Stimulated activated effector memory CD8-positive, alpha-beta T cell treated with anti-CD3 and anti-CD28 coated beads, Interleukin-12 subunit alpha, Interleukin-12 subunit beta, amount 100 ng/mL, for 72 hours (primary cell): ENCODE data around the gene MOAP1.
"Not testable (repeated sequence)": the region's sequence is repeated elsewhere in the genome, so short reads cannot be mapped to it uniquely, and the experiment has no call there.

Experiments used
- ATAC-seq: fragments of 150-1000 bp; cut with Tn5 transposase; 2 replicates; pipeline ENCODE4 v1.10.0; 2021
- DNase-seq, 2 donors: peaks; one replicate each; pipeline ENCODE4 v3.0.0; 2021 to 2022; ENCODE audit warnings: low spot score in 2 of 2
- H3K27ac Mint-ChIP-seq: one replicate; pipeline ENCODE4 v1.8.0; 2022; ENCODE audit warnings: mild to moderate bottlenecking, mixed read lengths
- H3K36me3 Mint-ChIP-seq: one replicate; pipeline ENCODE4 v1.8.0; 2022; ENCODE audit warnings: mild to moderate bottlenecking, mixed read lengths
- H3K4me1 Mint-ChIP-seq: one replicate; pipeline ENCODE4 v1.8.0; 2022; ENCODE audit warnings: mixed read lengths
- H3K4me3 Mint-ChIP-seq: one replicate; pipeline ENCODE4 v1.8.0; 2022; ENCODE audit warnings: mild to moderate bottlenecking, mixed read lengths
- H3K9me3 Mint-ChIP-seq: one replicate; pipeline ENCODE4 v1.8.0; 2022; ENCODE audit warnings: mixed read lengths

The MOAP1 gene

DNA sequence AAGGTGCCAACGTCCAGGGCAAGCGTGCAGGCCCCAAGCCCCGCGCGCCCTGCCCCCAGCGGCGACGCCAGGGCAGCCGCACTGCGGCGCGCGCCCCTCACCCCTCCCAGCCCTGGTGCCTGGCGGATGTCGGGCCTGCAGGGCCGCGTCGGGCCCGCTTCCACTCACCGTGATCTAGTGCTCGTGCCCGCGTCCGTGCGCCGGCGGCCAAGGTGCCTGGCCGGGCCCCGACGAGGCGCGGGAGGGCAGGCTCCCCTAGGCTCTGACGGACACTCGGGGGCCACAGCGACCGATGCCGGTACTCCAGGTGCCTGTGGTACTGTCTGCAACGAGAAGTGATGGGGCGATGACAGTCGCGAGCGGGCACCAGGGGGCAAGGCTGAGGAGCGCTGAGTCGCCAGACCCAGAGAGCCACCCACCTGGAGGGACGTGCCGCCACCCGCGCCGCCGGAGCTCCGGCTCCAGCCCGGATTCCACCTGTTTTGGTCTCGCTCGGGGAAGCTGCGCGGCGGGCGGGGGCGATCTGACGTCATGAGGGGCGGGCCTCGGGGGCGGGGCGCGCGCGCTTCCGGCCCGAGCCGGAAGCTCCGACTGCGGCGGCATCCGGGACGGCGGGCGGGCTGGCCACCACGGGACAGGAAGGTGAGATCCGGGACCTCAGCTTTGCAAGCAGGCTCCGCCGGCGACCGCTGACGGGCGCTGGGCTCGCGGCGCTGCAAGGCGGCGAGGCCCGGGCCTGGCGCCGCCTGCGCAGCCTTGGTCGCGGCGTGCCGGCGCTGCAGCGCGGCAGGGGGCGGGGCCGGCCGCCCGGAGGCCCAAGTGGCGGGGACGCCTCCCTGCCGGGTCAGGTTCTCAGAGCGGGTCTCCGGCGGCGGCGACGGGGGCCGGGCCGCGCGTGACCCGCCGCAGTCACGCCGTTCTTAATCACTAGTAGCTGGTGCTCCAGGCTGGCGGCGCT, at the start of gene MOAP1, which contains the start of gene LYSET:
MOAP1 (minus strand) TSS at position 507 of the 958 bp plus-strand sequence. CDS start 655 bp downstream, outside the sequence.
LYSET (plus strand) TSS at position 927 of the 958 bp plus-strand sequence. CDS start 89 bp downstream, outside the sequence.
- peak within 1 kb of the TSS; percentile 82 for H3K4me3 Mint-ChIP-seq
- H3K4me1 Mint-ChIP-seq: peaks cover 34% of the 10 kb centered on the region
- ATAC-seq (peak; percentile 95), DNase-seq (peak; percentile 77 to 93)
- no peaks in the 10 kb centered on the region for H3K9me3 Mint-ChIP-seq
- peaks cover 58% of the 10 kb centered on the region for H3K36me3 Mint-ChIP-seq
- H3K27ac Mint-ChIP-seq: peak within 1 kb of the TSS; percentile 85

DNA sequence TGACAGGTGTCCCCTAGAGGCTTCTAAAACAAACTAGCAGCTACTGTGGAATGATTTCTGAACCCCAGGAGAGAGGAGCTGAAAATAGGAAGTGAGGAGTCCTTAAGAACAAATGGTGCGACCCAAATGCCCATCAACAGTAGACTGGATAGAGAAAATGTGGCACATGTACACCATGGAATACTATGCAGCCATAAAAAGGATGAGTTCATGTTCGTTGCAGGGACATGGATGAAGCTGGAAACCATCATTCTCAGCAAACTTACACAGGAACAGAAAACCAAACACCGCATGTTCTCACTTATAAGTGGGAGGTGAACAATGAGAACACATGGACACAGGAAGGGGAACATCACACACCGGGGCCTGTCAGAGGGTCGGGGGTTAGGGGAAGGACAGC, 48.4 kb upstream of the MOAP1 start:
- H3K9me3 Mint-ChIP-seq, DNase-seq, ATAC-seq, H3K27ac Mint-ChIP-seq, H3K4me3 Mint-ChIP-seq: not testable (repeated sequence)
- Mint-ChIP-seq H3K4me1 (peaks cover 25% of the 10 kb centered on the region), H3K36me3 (peaks cover 25% of the 10 kb centered on the region)

GRCh38 chr14:93232159-93232558, 47.5 kb upstream of the MOAP1 start:
- no peak overlapping the region for H3K27ac Mint-ChIP-seq

DNA sequence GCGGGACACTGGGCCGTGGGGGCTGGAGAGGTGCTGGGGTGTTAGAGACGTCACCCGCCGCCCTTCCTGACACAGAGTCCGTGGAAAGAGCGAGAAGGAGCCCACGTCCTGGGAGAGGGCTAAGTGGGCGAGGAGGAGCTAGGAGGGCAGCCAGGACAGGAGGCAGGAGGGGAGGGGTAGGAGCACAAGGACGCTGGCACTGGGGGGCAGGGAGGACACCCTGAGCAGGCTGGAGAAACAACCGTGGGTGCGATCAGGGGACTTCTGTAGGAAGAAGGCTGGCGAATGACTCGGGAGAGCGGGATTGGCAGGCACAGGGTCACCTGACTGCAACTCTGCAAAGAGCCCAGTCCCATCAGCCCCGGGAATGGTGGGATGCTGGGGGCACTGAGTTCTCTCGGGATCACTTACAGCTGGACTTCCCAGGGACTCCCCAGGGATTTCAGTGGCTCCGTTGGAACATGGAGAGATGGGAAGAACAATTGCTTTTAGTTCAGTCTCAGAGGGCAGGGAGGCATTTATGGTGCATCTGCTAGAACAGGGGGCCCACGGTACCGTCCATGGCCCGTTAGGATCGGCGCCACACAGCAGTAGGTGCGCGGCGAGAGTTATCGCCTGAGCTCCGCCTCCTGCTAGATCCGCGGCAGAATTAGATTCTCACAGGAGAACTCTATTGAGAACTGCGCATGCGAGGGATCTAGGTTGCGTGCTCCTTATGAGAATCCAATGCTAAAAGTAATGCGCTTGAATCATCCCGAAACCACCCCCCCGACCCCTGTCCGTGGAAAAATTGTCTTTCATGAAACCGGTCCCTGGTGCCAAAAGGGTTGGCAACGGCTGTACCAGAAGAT, 46.7 kb upstream of the MOAP1 start:
- Mint-ChIP-seq H3K36me3 (peaks cover 35% of the 10 kb centered on the region), H3K4me3 (peak overlapping the region; percentile 33), H3K9me3 (no peaks in the 10 kb centered on the region), H3K27ac (peak overlapping the region; percentile 65), H3K4me1 (peaks cover 25% of the 10 kb centered on the region)
- DNase-seq: no peak
- ATAC-seq: no peak

More at GRCh38 chr14:93232159-93232558, 47.5 kb upstream of the MOAP1 start:
- peaks cover 25% of the 10 kb centered on the region for H3K4me1 Mint-ChIP-seq
- H3K4me3 Mint-ChIP-seq: no peak overlapping the region
- H3K9me3 Mint-ChIP-seq: no peaks in the 10 kb centered on the region
- ATAC-seq: no peak
- no peak for DNase-seq
- H3K36me3 Mint-ChIP-seq: peaks cover 31% of the 10 kb centered on the region

GRCh38 chr14:93230539-93230938, 45.8 kb upstream of the MOAP1 start:
- DNase-seq: no peak

GRCh38 chr14:93228550-93228949, 43.9 kb upstream of the MOAP1 start:
- H3K4me1 Mint-ChIP-seq: peaks cover 17% of the 10 kb centered on the region
- ATAC-seq (no peak), DNase-seq (no peak)
- H3K36me3 Mint-ChIP-seq: peaks cover 63% of the 10 kb centered on the region
- H3K27ac Mint-ChIP-seq: no peak overlapping the region
- no peaks in the 10 kb centered on the region for H3K9me3 Mint-ChIP-seq
- no peak overlapping the region for H3K4me3 Mint-ChIP-seq

More at GRCh38 chr14:93230539-93230938, 45.8 kb upstream of the MOAP1 start:
- H3K4me3 Mint-ChIP-seq: peak overlapping the region; percentile 33
- H3K9me3 Mint-ChIP-seq: no peaks in the 10 kb centered on the region
- peak overlapping the region; percentile 65 for H3K27ac Mint-ChIP-seq
- peaks cover 25% of the 10 kb centered on the region for H3K4me1 Mint-ChIP-seq
- peaks cover 43% of the 10 kb centered on the region for H3K36me3 Mint-ChIP-seq
- ATAC-seq: peak; percentile 25

- Mint-ChIP-seq H3K4me3 (no peak overlapping the region), H3K9me3 (no peaks in the 10 kb centered on the region), H3K27ac (no peak overlapping the region), H3K4me1 (no peaks in the 10 kb centered on the region), H3K36me3 (peaks cover 99% of the 10 kb centered on the region)
- ATAC-seq: no peak
- no peak for DNase-seq
Observed at GRCh38 chr14:93223565-93223964, 38.9 kb upstream of the MOAP1 start.

- no peak overlapping the region for H3K4me3 Mint-ChIP-seq
- ATAC-seq (no peak), DNase-seq (no peak)
- no peak overlapping the region for H3K27ac Mint-ChIP-seq
- peaks cover 100% of the 10 kb centered on the region for H3K36me3 Mint-ChIP-seq
- H3K9me3 Mint-ChIP-seq: no peaks in the 10 kb centered on the region
- H3K4me1 Mint-ChIP-seq: no peaks in the 10 kb centered on the region
Observed at GRCh38 chr14:93220509-93220908, 35.8 kb upstream of the MOAP1 start.

DNA sequence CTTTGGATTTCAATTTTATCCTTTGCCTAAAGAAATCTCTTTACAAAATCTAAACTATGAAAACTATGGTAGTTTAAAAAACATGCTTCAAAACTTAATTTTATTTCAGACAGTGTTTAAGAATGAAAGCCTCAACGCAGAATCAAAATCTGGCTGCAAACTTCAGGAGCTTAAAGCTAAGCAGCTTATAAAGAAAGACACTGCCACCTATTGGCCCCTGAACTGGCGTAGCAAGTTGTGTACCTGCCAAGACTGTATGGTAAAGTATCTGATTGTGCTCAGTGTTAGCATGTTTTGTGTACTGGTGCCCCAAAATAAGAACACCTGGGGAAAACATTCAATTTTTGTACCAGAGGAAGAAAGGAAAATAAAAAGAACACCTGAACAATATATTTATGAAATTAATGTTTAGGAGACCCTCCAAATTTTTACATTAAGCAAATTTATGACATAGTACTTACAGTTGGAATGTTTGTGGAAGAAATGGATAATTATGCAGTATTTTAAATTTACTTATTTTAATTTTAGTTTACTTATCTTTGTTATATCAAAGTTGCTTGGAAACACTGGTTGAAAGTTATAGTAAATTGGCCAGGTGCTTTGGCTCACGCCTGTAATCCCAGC, 34.5 kb upstream of the MOAP1 start:
- no peak for DNase-seq
- Mint-ChIP-seq H3K4me3 (no peak overlapping the region), H3K9me3 (no peaks in the 10 kb centered on the region), H3K36me3 (peaks cover 95% of the 10 kb centered on the region), H3K27ac (no peak overlapping the region), H3K4me1 (no peaks in the 10 kb centered on the region)
- peak; percentile 74 for ATAC-seq

GRCh38 chr14:93214598-93214997, 29.9 kb upstream of the MOAP1 start:
- no peaks in the 10 kb centered on the region for H3K4me1 Mint-ChIP-seq
- DNase-seq (no peak), ATAC-seq (no peak)
- H3K27ac Mint-ChIP-seq: no peak overlapping the region
- no peaks in the 10 kb centered on the region for H3K9me3 Mint-ChIP-seq
- peaks cover 93% of the 10 kb centered on the region for H3K36me3 Mint-ChIP-seq
- H3K4me3 Mint-ChIP-seq: no peak overlapping the region

- no peak overlapping the region for H3K27ac Mint-ChIP-seq
Observed at GRCh38 chr14:93212432-93212831, 27.7 kb upstream of the MOAP1 start.

DNA sequence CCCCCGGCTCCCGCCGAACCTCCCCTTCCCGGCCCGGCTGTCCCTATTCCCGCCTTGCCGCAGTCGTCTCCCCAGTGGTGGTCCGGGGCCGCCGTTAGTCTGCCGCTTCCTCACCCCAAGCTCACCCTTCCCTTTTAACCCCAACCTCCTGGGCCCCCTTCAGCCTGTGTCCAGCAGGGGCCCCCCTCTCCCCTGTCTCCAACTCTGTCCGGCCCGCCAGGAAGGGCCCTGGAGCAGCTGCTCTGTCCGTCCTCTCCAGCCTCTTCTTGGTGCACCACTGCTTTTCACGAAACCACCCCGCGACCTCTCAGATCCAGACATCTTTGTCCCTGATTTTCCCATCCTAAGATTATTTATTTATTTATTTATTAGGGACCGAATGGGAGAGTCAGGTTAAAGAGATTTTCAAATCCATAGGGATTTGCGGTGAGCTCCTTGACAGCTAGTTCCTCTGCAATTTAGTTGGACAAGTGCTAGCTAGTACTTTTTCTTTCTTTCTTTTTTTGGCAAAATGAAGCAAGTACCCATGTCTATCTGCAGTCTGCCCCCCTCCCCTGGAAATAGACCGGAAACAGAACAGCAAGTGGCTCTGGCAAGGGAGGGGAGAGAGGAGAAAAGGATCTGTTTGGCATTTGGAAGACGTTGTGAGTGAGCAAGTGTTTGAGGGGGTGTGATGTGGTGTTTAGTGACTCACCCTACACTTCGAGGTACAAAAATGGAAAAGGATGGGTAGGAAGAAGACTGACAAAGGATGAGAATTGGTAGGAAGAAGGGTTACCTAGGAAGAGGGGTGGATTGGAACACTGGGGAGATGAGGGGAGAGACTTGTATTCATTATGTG, 23.0 kb upstream of the MOAP1 start:
- Mint-ChIP-seq H3K4me1 (peaks cover 33% of the 10 kb centered on the region), H3K9me3 (no peaks in the 10 kb centered on the region), H3K27ac (peak overlapping the region; percentile 97), H3K4me3 (peak overlapping the region; percentile 100), H3K36me3 (peaks cover 84% of the 10 kb centered on the region)
- ATAC-seq (peak; percentile 61), DNase-seq (no peak)

More at GRCh38 chr14:93212432-93212831, 27.7 kb upstream of the MOAP1 start:
- Mint-ChIP-seq H3K4me1 (peaks cover 16% of the 10 kb centered on the region), H3K36me3 (peaks cover 86% of the 10 kb centered on the region), H3K4me3 (no peak overlapping the region), H3K9me3 (no peaks in the 10 kb centered on the region)
- ATAC-seq (no peak), DNase-seq (no peak)

- Mint-ChIP-seq H3K4me1 (peaks cover 33% of the 10 kb centered on the region), H3K4me3 (peak within 1 kb of the TSS; percentile 100), H3K36me3 (peaks cover 84% of the 10 kb centered on the region), H3K27ac (peak within 1 kb of the TSS; percentile 97), H3K9me3 (no peaks in the 10 kb centered on the region)
- DNase-seq (peak; percentile 80 to 94), ATAC-seq (peak; percentile 95)
Observed at GRCh38 chr14:93206793-93207467, 22.2 kb upstream of the MOAP1 start, which contains the start of the genes GON7 and UBR7. GON7 (minus strand) TSS chr14:93207065; CDS start chr14:93207037, 28 bp downstream. UBR7 (plus strand) TSS chr14:93207256; CDS start chr14:93207292, 36 bp downstream.
